GM23338 (cell line): Measurements from ENCODE around the gene SLC8A1. TPM values are rescaled to one million over a fixed set of nuclear protein-coding genes. Genes with fewer than 3 reads are reported as not detected.

Experiments
- ATAC-seq: fragments of 200-7000 bp; cut with Tn5 transposase; 3 replicates; pipeline ENCODE4 v1.9.1; 2020
- DNase-seq: peaks from one replicate; pipeline ENCODE4 v3.0.0-alpha.2; 2015; ENCODE audit warnings: low spot score
- H2AFZ ChIP-seq: fragments of 200-600 bp; sonication (generic); 2 replicates; pipeline ENCODE4 v1.8.0; 2016; ENCODE audit warnings: antibody characterized with exemption, mild to moderate bottlenecking, moderate library complexity
- H3F3A ChIP-seq: fragments of 200-600 bp; sonication (generic); replicated peaks from 2 replicates; pipeline ENCODE4 v1.8.0; 2017; ENCODE audit warnings: antibody characterized with exemption, mixed run types, low read depth
- H3K27ac ChIP-seq: fragments of 200-600 bp; sonication (generic); 2 replicates; pipeline ENCODE4 v1.6.1; 2016; ENCODE audit warnings: low read depth
- H3K27me3 ChIP-seq: fragments of 200-600 bp; sonication (generic); 2 replicates; pipeline ENCODE4 v1.8.0; 2016; ENCODE audit warnings: mild to moderate bottlenecking, mixed run types, moderate library complexity; ENCODE audit not compliant: insufficient read depth
- H3K36me3 ChIP-seq: fragments of 200-600 bp; sonication (generic); 2 replicates; pipeline ENCODE4 v1.8.0; 2016; ENCODE audit warnings: mild to moderate bottlenecking; ENCODE audit not compliant: insufficient read depth
- H3K4me1 ChIP-seq: fragments of 200-600 bp; sonication (generic); 2 replicates; pipeline ENCODE4 v1.8.0; 2016; ENCODE audit warnings: mild to moderate bottlenecking, moderate library complexity; ENCODE audit not compliant: insufficient read depth
- H3K4me2 ChIP-seq: fragments of 200-600 bp; sonication (generic); 2 replicates; pipeline ENCODE4 v1.7.1; 2017; ENCODE audit warnings: mixed run types
- H3K4me3 ChIP-seq: fragments of 200-600 bp; sonication (generic); 2 replicates; pipeline ENCODE4 v1.6.1; 2016; ENCODE audit warnings: mixed run types
- H3K79me2 ChIP-seq: fragments of 200-600 bp; sonication (generic); replicated peaks from 2 replicates; pipeline ENCODE4 v1.8.0; 2017; ENCODE audit warnings: mild to moderate bottlenecking; ENCODE audit not compliant: insufficient read depth
- H3K9me2 ChIP-seq: fragments of 200-600 bp; sonication (generic); 2 replicates; pipeline ENCODE4 v1.8.0; 2017; ENCODE audit not compliant: insufficient read depth
- H4K20me1 ChIP-seq: fragments of 200-600 bp; sonication (generic); replicated peaks from 2 replicates; pipeline ENCODE4 v1.8.0; 2017; ENCODE audit warnings: mild to moderate bottlenecking; ENCODE audit not compliant: insufficient read depth
- H3K27ac Mint-ChIP-seq: 2 replicates; pipeline ENCODE4 v1.8.0; 2020; ENCODE audit warnings: inconsistent platforms, mild to moderate bottlenecking, moderate library complexity, mixed read lengths
- H3K27me3 Mint-ChIP-seq: 3 replicates; pipeline ENCODE4 v1.8.0; 2022; ENCODE audit warnings: low read depth, mild to moderate bottlenecking, moderate library complexity, mixed read lengths, inconsistent platforms; ENCODE audit not compliant: insufficient read depth, poor library complexity
- H3K36me3 Mint-ChIP-seq: 3 replicates; pipeline ENCODE4 v1.8.0; 2021; ENCODE audit warnings: low read depth, mild to moderate bottlenecking, inconsistent platforms, moderate library complexity, mixed read lengths
- H3K4me1 Mint-ChIP-seq: 3 replicates; pipeline ENCODE4 v1.8.0; 2020; ENCODE audit warnings: mild to moderate bottlenecking, inconsistent platforms, mixed read lengths
- H3K4me3 Mint-ChIP-seq: 3 replicates; pipeline ENCODE4 v1.8.0; 2021; ENCODE audit warnings: moderate library complexity, mild to moderate bottlenecking, inconsistent platforms, mixed read lengths
- H3K9me3 Mint-ChIP-seq: 3 replicates; pipeline ENCODE4 v1.8.0; 2020; ENCODE audit warnings: moderate library complexity, mild to moderate bottlenecking, inconsistent platforms, mixed read lengths
- CREB1 ChIP-seq: fragments of 250-450 bp; sonication (Bioruptor Pico); IDR thresholded peaks from 2 replicates; pipeline ENCODE4 v1.5.0; 2020; ENCODE audit warnings: low read depth, mild to moderate bottlenecking, moderate library complexity
- ETS1 ChIP-seq: IDR thresholded peaks from 2 replicates; pipeline ENCODE4 v1.6.1; 2016; ENCODE audit warnings: antibody characterized with exemption
- EZH2 ChIP-seq: fragments of 200-600 bp; sonication (generic); IDR thresholded peaks from one replicate; pipeline ENCODE4 v1.8.0; 2017; ENCODE audit warnings: antibody characterized with exemption, mild to moderate bottlenecking, low read depth; ENCODE audit not compliant: unreplicated experiment
- EZH2phosphoT487 ChIP-seq: fragments of 200-600 bp; sonication (generic); IDR thresholded peaks from one replicate; pipeline ENCODE4 v1.8.1; 2018; ENCODE audit warnings: antibody characterized with exemption; ENCODE audit not compliant: unreplicated experiment
- NANOG ChIP-seq: IDR thresholded peaks from 2 replicates; pipeline ENCODE4 v1.6.1; 2016; ENCODE audit warnings: antibody characterized with exemption, borderline replicate concordance
- POLR2AphosphoS5 ChIP-seq: IDR thresholded peaks from 2 replicates; pipeline ENCODE4 v1.6.1; 2016; ENCODE audit warnings: antibody characterized with exemption, low read depth
- REST ChIP-seq: IDR thresholded peaks from one replicate; pipeline ENCODE4 v1.6.1; 2018; ENCODE audit warnings: antibody characterized with exemption; ENCODE audit not compliant: unreplicated experiment
- STAT1 ChIP-seq: IDR thresholded peaks from one replicate; pipeline ENCODE4 v1.6.1; 2016; ENCODE audit warnings: antibody characterized with exemption; ENCODE audit not compliant: unreplicated experiment
- ZNF114 ChIP-seq: fragments of 250-450 bp; sonication (Bioruptor Pico); IDR thresholded peaks from 2 replicates; pipeline ENCODE4 v1.5.0; 2020; ENCODE audit warnings: mild to moderate bottlenecking, moderate library complexity
- ZNF331 ChIP-seq: fragments of 250-450 bp; sonication (Bioruptor Pico); IDR thresholded peaks from 2 replicates; pipeline ENCODE4 v1.5.0; 2020; ENCODE audit warnings: low read depth, mild to moderate bottlenecking, moderate library complexity
- ZNF462 ChIP-seq: fragments of 250-450 bp; sonication (Bioruptor Pico); IDR thresholded peaks from 2 replicates; pipeline ENCODE4 v1.5.0; 2020; ENCODE audit warnings: mild to moderate bottlenecking, moderate library complexity
- polyA plus RNA-seq: library from polyadenylated mRNA; unstranded; fragments of >200 nt; fragmentation: Nextera tagmentation; extraction: Ambion mirVana; gene quantifications from 2 replicates; pipeline ENCODE4 v1.2.1, GENCODE V29; 2016
- total RNA-seq: library from RNA; depleted of rRNA; stranded (reverse); fragments of >200 nt; shearing (Covaris generic); gene quantifications from 2 replicates; pipeline ENCODE4 v1.2.3, GENCODE V29; 2014

SLC8A1 gene
- total and polyA plus RNA-seq, 2 experiments from 2014 or later, result 2.5 to 3.3 TPM

GRCh38 chr2:40380721-40381120, 71.2 kb downstream of the SLC8A1 start:
- H3K27ac ChIP-seq, result no peak overlapping the region
- no peaks in the 10 kb centered on the region for H4K20me1 ChIP-seq
- no peak overlapping the region for H3K4me2 ChIP-seq
- H2AFZ ChIP-seq, result no peak overlapping the region
- H3K9me3 Mint-ChIP-seq, result peaks cover 11% of the 10 kb centered on the region; the same call in 2 of the 3 replicates
- peaks cover 3% of the 10 kb centered on the region for H3K27me3 Mint-ChIP-seq
- H3K27ac Mint-ChIP-seq, result no peak overlapping the region
- no peak for TF ChIP-seq CREB1
- TF ChIP-seq ETS1, result no peak
- no peak for TF ChIP-seq ZNF462 (CRISPR knock-in tag)
- TF ChIP-seq STAT1, result no peak
- TF ChIP-seq ZNF331 (CRISPR knock-in tag), result no peak
- no peak for TF ChIP-seq EZH2phosphoT487
- TF ChIP-seq ZNF114 (CRISPR knock-in tag), result no peak
- no peak for TF ChIP-seq EZH2
- TF ChIP-seq POLR2AphosphoS5, result no peak
- no peak for TF ChIP-seq NANOG
- TF ChIP-seq REST, result no peak
- ATAC-seq, result no peak
- H3K36me3 ChIP-seq, result 0 out of 2 replicates have a peak, but pooled peaks cover 5% of the 10 kb centered on the region
- H3K4me3 Mint-ChIP-seq, result no peak overlapping the region
- H3K4me1 ChIP-seq, result no peaks in the 10 kb centered on the region
- H3K27me3 ChIP-seq, result no peaks in the 10 kb centered on the region
- H3K4me1 Mint-ChIP-seq, result no peaks in the 10 kb centered on the region
- no peak for DNase-seq
- H3K36me3 Mint-ChIP-seq, result peaks cover 8% of the 10 kb centered on the region
- H3K4me3 ChIP-seq, result no peak overlapping the region
- H3K79me2 ChIP-seq, result no peaks in the 10 kb centered on the region
- no peaks in the 10 kb centered on the region; the same call in 1 of the 2 replicates for H3K9me2 ChIP-seq
- H3F3A ChIP-seq, result no peaks in the 10 kb centered on the region
